ENCODE measurements around the gene PVALEF. TPM values are rescaled to one million over a fixed set of nuclear protein-coding genes. Genes with fewer than 3 reads are reported as not detected.

Gene PVALEF
- total and polyA plus RNA-seq, 2 of the 8 experiments (the other 6 are each of a cell fraction or from before 2014, with no cell fraction given), result 0.03 TPM; not detected in 1

GRCh38 chr17:81228420-81228819 is 63.1 kb downstream of the PVALEF start:
- FAIRE-seq, result no peak
- H4K20me1 ChIP-seq (replicated peaks in 1 of 2; ENCODE audit: control insufficient read depth in 1 of 2, insufficient read depth in 2 of 2, low read length in 2 of 2), result peaks cover 0 to 8% of the 10 kb centered on the region in 2 experiments
- POLR2A ChIA-PET (ENCODE audit: partially characterized antibody), result interaction anchor here (0.6 to 1.7 kb wide), 3 partner anchors 9 to 481 kb away, joined by 3 read pairs; no protein-coding TSS in a partner anchor
- no peak overlapping the region for H2AFZ ChIP-seq (ENCODE audit: low read length)
- H3K4me1 ChIP-seq (replicated peaks in 1 of 4; ENCODE audit: control insufficient read depth in 3 of 4, insufficient read depth in 4 of 4, low read length in 3 of 4), result no peaks in the 10 kb centered on the region; a peak in 1 of 7 replicates
- no peak overlapping the region for H3K9ac ChIP-seq (replicated peaks in 1 of 4; ENCODE audit: extremely low read depth in 1 of 4, low read depth in 3 of 4, low read length in 3 of 4)
- H4K91ac ChIP-seq (replicated peaks; ENCODE audit: insufficient read length, low read length), result no peak overlapping the region
- no peaks in the 10 kb centered on the region for H3K79me2 ChIP-seq (ENCODE audit: control insufficient read depth in 1 of 2, insufficient read depth in 2 of 2, low read length in 2 of 2)
- H3K27ac ChIP-seq (ENCODE audit: low read depth, low read length), result no peak overlapping the region
- H3K4ac ChIP-seq (replicated peaks; ENCODE audit: insufficient read length, low read depth, low read length), result no peak overlapping the region
- H3K9me3 ChIP-seq (ENCODE audit: insufficient read depth in 2 of 2, low read depth in 1 of 2, low read length in 1 of 2), result no peaks in the 10 kb centered on the region; a peak in 1 of 4 replicates
- 85% methylated on average over 8 of the region's 9 CpGs; no CpG with 5 or more reads in 1 of the 2 experiments for WGBS, 2 experiments (ENCODE audit: extremely low coverage in 1 of 2, insufficient coverage in 1 of 2, insufficient read length in 1 of 2, insufficient replicate concordance in 2 of 2, low coverage in 1 of 2, low lambda C conversion rate in 2 of 2, missing lambda C conversion rate in 1 of 2)
- H2BK12ac ChIP-seq (ENCODE audit: low read depth, low read length), result no peak overlapping the region
- no peak overlapping the region for H2BK120ac ChIP-seq (replicated peaks; ENCODE audit: low read depth, low read length)
- DNase-seq (ENCODE audit: low read depth in 1 of 2, low spot score in 2 of 2), result no peak
- H3K4me3 ChIP-seq (ENCODE audit: extremely low read depth in 1 of 4, insufficient read depth in 2 of 4, low read depth in 3 of 4, low read length in 4 of 4), result no peak overlapping the region
- peaks cover 0 to 18% (median 4%) of the 10 kb centered on the region in 4 experiments; a peak in 5 of 8 replicates for H3K36me3 ChIP-seq (ENCODE audit: control insufficient read depth in 2 of 4, insufficient read depth in 4 of 4, low read length in 3 of 4)
- no peak overlapping the region for H3K56ac ChIP-seq (replicated peaks; ENCODE audit: insufficient read length, low read depth, low read length)
- no peak overlapping the region for H2BK20ac ChIP-seq (ENCODE audit: low read length)
- no peak overlapping the region for H2AK5ac ChIP-seq (ENCODE audit: low read depth, low read length)
- H3K18ac ChIP-seq (ENCODE audit: extremely low read depth, low read length), result no peak overlapping the region
- H4K8ac ChIP-seq (ENCODE audit: extremely low read depth, insufficient read depth, low read length), result no peak overlapping the region
- no peak overlapping the region for H3K23ac ChIP-seq (ENCODE audit: insufficient read length)
- peaks cover 0 to 2% (median 0%) of the 10 kb centered on the region in 4 experiments; a peak in 2 of 7 replicates for H3K27me3 ChIP-seq (replicated peaks in 1 of 4; ENCODE audit: control insufficient read depth in 3 of 4, extremely low read depth in 1 of 4, insufficient read depth in 3 of 4, low read length in 3 of 4)
- H3K4me2 ChIP-seq (ENCODE audit: insufficient read depth in 1 of 2, low read depth in 2 of 2, low read length in 2 of 2), result no peak overlapping the region
- CTCF ChIA-PET (ENCODE audit: partially characterized antibody), result interaction anchor here (0.7 kb wide), 1 partner anchor 8 kb away, joined by 3 read pairs; no protein-coding TSS in a partner anchor
- peaks cover 3% of the 10 kb centered on the region; the same call in 1 of the 2 replicates for H3K23me2 ChIP-seq (ENCODE audit: low read depth, low read length)
- H4K5ac ChIP-seq (ENCODE audit: insufficient read length, low read depth, low read length), result no peak overlapping the region
- no peak overlapping the region for H2BK5ac ChIP-seq (ENCODE audit: low read depth, low read length)
- no peaks in the 10 kb centered on the region for H3K79me1 ChIP-seq (ENCODE audit: low read depth, low read length)
- no peak for TF ChIP-seq RNF2 (IDR thresholded peaks at IDR 0.05; ENCODE audit: borderline replicate concordance, low read depth, low read length, missing control alignments, poor library complexity, severe bottlenecking)
- no peak for TF ChIP-seq CBX8 (IDR thresholded peaks at IDR 0.05; ENCODE audit: borderline replicate concordance, low read depth, low read length)
- no peak for TF ChIP-seq ASH2L (IDR thresholded peaks at IDR 0.05; ENCODE audit: low read length)
- no peak for TF ChIP-seq RBBP5 (IDR thresholded peaks at IDR 0.05; ENCODE audit: borderline replicate concordance, low read depth, low read length)
- TF ChIP-seq FOSL1 (IDR thresholded peaks at IDR 0.05; ENCODE audit: insufficient read depth, low read depth, low read length), result no peak
- TF ChIP-seq E2F6 (IDR thresholded peaks at IDR 0.05), result no peak
- H3K14ac ChIP-seq (ENCODE audit: insufficient read length), result no peak overlapping the region
- no peak overlapping the region for H2BK15ac ChIP-seq (ENCODE audit: low read length)
